H9 (cell line): ENCODE measurements around the gene CAPN14. TPM values are rescaled to one million over a fixed set of nuclear protein-coding genes. Genes with fewer than 3 reads are reported as not detected.

ENCODE experiments used
- DNase-seq: peaks from one replicate; pipeline ENCODE4 v3.0.0-alpha.2; 2017
- H2AFZ ChIP-seq: one replicate; pipeline ENCODE4 v1.6.1; 2013; ENCODE audit warnings: mild to moderate bottlenecking, low read length, control low read depth, moderate library complexity
- H2AK5ac ChIP-seq: 2 replicates; pipeline ENCODE4 v1.6.1; 2013; ENCODE audit warnings: low read length, control low read depth, mixed read lengths; ENCODE audit not compliant: insufficient read length
- H2BK120ac ChIP-seq: one replicate; pipeline ENCODE4 v1.6.1; 2013; ENCODE audit warnings: low read depth, mild to moderate bottlenecking, low read length, control low read depth, inconsistent platforms; ENCODE audit not compliant: poor library complexity, severe bottlenecking
- H2BK12ac ChIP-seq: 2 replicates; pipeline ENCODE4 v1.6.1; 2013; ENCODE audit warnings: low read length, control low read depth, mixed read lengths, low read depth; ENCODE audit not compliant: insufficient read length
- H2BK15ac ChIP-seq: 2 replicates; pipeline ENCODE4 v1.6.1; 2013; ENCODE audit warnings: low read depth, low read length, control low read depth
- H2BK20ac ChIP-seq: one replicate; pipeline ENCODE4 v1.6.1; 2013; ENCODE audit warnings: low read depth, mild to moderate bottlenecking, low read length, control low read depth, inconsistent platforms; ENCODE audit not compliant: poor library complexity, severe bottlenecking
- H2BK5ac ChIP-seq: 2 replicates; pipeline ENCODE4 v1.6.1; 2013; ENCODE audit warnings: low read length, control low read depth, mixed read lengths; ENCODE audit not compliant: insufficient read length
- H3K14ac ChIP-seq: 2 replicates; pipeline ENCODE4 v1.6.1; 2013; ENCODE audit warnings: low read length, control low read depth; ENCODE audit not compliant: insufficient read depth
- H3K18ac ChIP-seq: 2 replicates; pipeline ENCODE4 v1.6.1; 2013; ENCODE audit warnings: low read depth, mild to moderate bottlenecking, mixed read lengths, low read length, control low read depth; ENCODE audit not compliant: insufficient read length
- H3K23ac ChIP-seq: 2 replicates; pipeline ENCODE4 v1.6.1; 2013; ENCODE audit warnings: low read length, control low read depth, mixed read lengths, low read depth; ENCODE audit not compliant: insufficient read length
- H3K23me2 ChIP-seq: 2 replicates; pipeline ENCODE4 v1.6.1; 2013; ENCODE audit warnings: low read depth, mild to moderate bottlenecking, mixed read lengths, low read length, control low read depth; ENCODE audit not compliant: insufficient read length, poor library complexity, severe bottlenecking
- H3K27ac ChIP-seq: 2 replicates; pipeline ENCODE4 v1.5.1; 2013; ENCODE audit warnings: low read length, control low read depth, mixed read lengths, low read depth; ENCODE audit not compliant: insufficient read length
- H3K27me3 ChIP-seq: 2 replicates; pipeline ENCODE4 v1.6.1; 2013; ENCODE audit warnings: low read length, control low read depth, inconsistent platforms; ENCODE audit not compliant: insufficient read depth
- H3K4ac ChIP-seq: 2 replicates; pipeline ENCODE4 v1.6.1; 2013; ENCODE audit warnings: low read depth, mild to moderate bottlenecking, control low read depth, inconsistent platforms, low read length, moderate library complexity
- H3K4me1 ChIP-seq: 2 replicates; pipeline ENCODE4 v1.6.1; 2013; ENCODE audit warnings: low read length, control low read depth, inconsistent platforms; ENCODE audit not compliant: insufficient read depth
- H3K4me2 ChIP-seq: 2 replicates; pipeline ENCODE4 v1.6.1; 2013; ENCODE audit warnings: low read length, control low read depth, mixed read lengths; ENCODE audit not compliant: insufficient read length, insufficient read depth
- H3K56ac ChIP-seq: 2 replicates; pipeline ENCODE4 v1.6.1; 2013; ENCODE audit warnings: low read depth, mild to moderate bottlenecking, mixed read lengths, low read length, control low read depth; ENCODE audit not compliant: insufficient read length
- H3K79me1 ChIP-seq: 2 replicates; pipeline ENCODE4 v1.6.1; 2013; ENCODE audit warnings: low read depth, mild to moderate bottlenecking, moderate library complexity, low read length, control low read depth, inconsistent platforms; ENCODE audit not compliant: insufficient read depth, poor library complexity, severe bottlenecking
- H3K79me2 ChIP-seq: 2 replicates; pipeline ENCODE4 v1.6.1; 2013; ENCODE audit warnings: low read length, control low read depth, inconsistent platforms; ENCODE audit not compliant: insufficient read depth
- H3K9ac ChIP-seq: 2 replicates; pipeline ENCODE4 v1.6.1; 2013; ENCODE audit warnings: low read length, control low read depth, mixed read lengths; ENCODE audit not compliant: insufficient read length; ENCODE audit errors: extremely low read depth
- H3K9me3 ChIP-seq: one replicate; pipeline ENCODE4 v1.6.1; 2013; ENCODE audit warnings: low read depth, low read length, inconsistent platforms; ENCODE audit not compliant: control insufficient read depth
- H3T11ph ChIP-seq: one replicate; pipeline ENCODE4 v1.6.1; 2013; ENCODE audit warnings: mild to moderate bottlenecking, low read length, control low read depth, inconsistent platforms
- H4K20me1 ChIP-seq: one replicate; pipeline ENCODE4 v1.6.1; 2013; ENCODE audit not compliant: control insufficient read depth, insufficient read length, insufficient read depth
- H4K5ac ChIP-seq: 2 replicates; pipeline ENCODE4 v1.6.1; 2013; ENCODE audit warnings: low read depth, mild to moderate bottlenecking, mixed read lengths, low read length, control low read depth; ENCODE audit not compliant: insufficient read length
- H4K8ac ChIP-seq: replicated peaks from 2 replicates; pipeline ENCODE4 v1.6.1; 2013; ENCODE audit warnings: low read length, control low read depth, mixed read lengths, low read depth; ENCODE audit not compliant: insufficient read length
- H4K91ac ChIP-seq: 2 replicates; pipeline ENCODE4 v1.6.1; 2013; ENCODE audit warnings: low read depth, mild to moderate bottlenecking, moderate library complexity, mixed read lengths, low read length, control low read depth; ENCODE audit not compliant: insufficient read length
- H3K27ac Mint-ChIP-seq, 3 experiments: 2 replicates in 2 of 3; 3 replicates in 1 of 3; pipeline ENCODE4 v1.8.0; 2020 to 2021; ENCODE audit warnings: mixed read lengths in 3 of 3, mild to moderate bottlenecking in 1 of 3, moderate library complexity in 1 of 3
- H3K27me3 Mint-ChIP-seq: 2 replicates; pipeline ENCODE4 v1.8.0; 2021; ENCODE audit warnings: low read depth, mild to moderate bottlenecking, moderate library complexity, mixed read lengths
- H3K36me3 Mint-ChIP-seq, 3 experiments: 2 replicates in 2 of 3; 3 replicates in 1 of 3; pipeline ENCODE4 v1.8.0; 2020 to 2021; ENCODE audit warnings: low read depth in 3 of 3, mixed read lengths in 3 of 3; ENCODE audit not compliant: insufficient read depth in 1 of 3
- H3K4me1 Mint-ChIP-seq, 2 experiments: 2 replicates each; pipeline ENCODE4 v1.8.0; 2020; ENCODE audit warnings: mixed read lengths in 2 of 2
- H3K4me3 Mint-ChIP-seq, 2 experiments: 2 replicates in 1 of 2; 3 replicates in 1 of 2; pipeline ENCODE4 v1.8.0; 2020 to 2021; ENCODE audit warnings: mild to moderate bottlenecking in 2 of 2, mixed read lengths in 2 of 2, moderate library complexity in 1 of 2
- H3K9me3 Mint-ChIP-seq, 2 experiments: 2 replicates in 1 of 2; 3 replicates in 1 of 2; pipeline ENCODE4 v1.8.0; 2020; ENCODE audit warnings: mild to moderate bottlenecking in 2 of 2, mixed read lengths in 2 of 2, moderate library complexity in 1 of 2
- CTCF ChIP-seq: fragments of 200-600 bp; sonication (generic); conservative IDR thresholded peaks from 3 replicates; pipeline ENCODE4 v1.8.0; 2021; ENCODE audit warnings: antibody characterized with exemption, mild to moderate bottlenecking
- WGBS: extraction: QIAGEN DNeasy Blood & Tissue Kit; methylation state at CpG from one replicate; pipeline ENCODE4 v1.1.7; 2013; ENCODE audit warnings: missing lambda C conversion rate, low lambda C conversion rate, mixed read lengths; ENCODE audit not compliant: insufficient read length; ENCODE audit errors: extremely low coverage; 5-methylcytosine and 5-hydroxymethylcytosine counted together
- total RNA-seq: library from RNA; stranded (reverse); gene quantifications from 2 replicates; pipeline ENCODE4 v1.2.1, GENCODE V29; 2021

The CAPN14 gene
- total RNA-seq, 1 experiment from 2014 or later, result 0.09 TPM

GRCh38 chr2:31137211-31138036, 79.9 kb downstream of the CAPN14 start:
- Histone ChIP-seq H3K9ac (no peak overlapping the region), H2BK20ac (no peak overlapping the region), H3K79me1 (no peaks in the 10 kb centered on the region), H3K18ac (no peak overlapping the region), H2BK12ac (no peak overlapping the region), H2BK5ac (no peak overlapping the region), H3K4me1 (no peaks in the 10 kb centered on the region; the same call in 1 of the 2 replicates), H2BK120ac (no peak overlapping the region), H3K14ac (no peak overlapping the region), H3K4me2 (peak overlapping the region; percentile 39), H3K27me3 (peaks cover 20% of the 10 kb centered on the region; the same call in 1 of the 2 replicates), H4K5ac (no peak overlapping the region), H3K27ac (no peak overlapping the region), H2BK15ac (no peak overlapping the region), H2AFZ (no peak overlapping the region), H3K79me2 (no peaks in the 10 kb centered on the region), H3K56ac (no peak overlapping the region), H3K23me2 (peaks cover 10% of the 10 kb centered on the region), H4K20me1 (no peaks in the 10 kb centered on the region), H4K8ac (no peak overlapping the region), H3T11ph (no peak overlapping the region), H3K23ac (no peak overlapping the region), H2AK5ac (no peak overlapping the region), H3K4ac (no peak overlapping the region), H3K9me3 (no peaks in the 10 kb centered on the region), H4K91ac (no peak overlapping the region)
- Mint-ChIP-seq H3K36me3 (no peaks in the 10 kb centered on the region), H3K4me3 (peak overlapping the region; percentile 65 to 86), H3K27ac (peak overlapping the region in 1 of 3 experiments; percentile 65; a peak in 1 of 7 replicates), H3K9me3 (0 out of 5 replicates have a peak, but pooled peaks cover 0 to 6% of the 10 kb centered on the region in 2 experiments), H3K27me3 (peaks cover 82% of the 10 kb centered on the region), H3K4me1 (peaks cover 29 to 42% of the 10 kb centered on the region in 2 experiments)
- TF ChIP-seq CTCF, result no peak; the same call in 2 of the 3 replicates
- no CpG with 5 or more reads among the region's 72 CpGs for WGBS
- peak; percentile 54 for DNase-seq
